KBM-7 (cell line): Measurements from ENCODE around the gene SST.

Experiments
- DNase-seq: peaks from one replicate; pipeline ENCODE4 v3.0.0-alpha.2; 2015
- in situ Hi-C: fragments of 300-500 bp; cut with MboI; formaldehyde crosslinking; loops from 2 replicates; pipeline ENCODE4 v1.14.3; 2020; ENCODE audit warnings: low sequenced_read_pairs, low pct_unique_long_range_greater_than_20kb, mixed read lengths

SST gene

GRCh38 chr3:187669675-187670504 lies at the start of gene SST:
Gene SST (minus strand): TSS chr3:187670394. CDS start chr3:187670291, 103 bp downstream.
- in situ Hi-C loops, result loop anchor here (10.0 kb wide), 1 partner anchor 345 kb away; no protein-coding TSS in a partner anchor
- DNase-seq, result peak; percentile 34

GRCh38 chr3:187719628-187720336 lies 49.6 kb upstream of the SST start:
- no peak for DNase-seq
- in situ Hi-C loops, result no loop called here

GRCh38 chr3:187718802-187719201 lies 48.6 kb upstream of the SST start:
- in situ Hi-C loops, result no loop called here
- DNase-seq, result no peak

GRCh38 chr3:187717572-187717971 lies 47.4 kb upstream of the SST start:
- no peak for DNase-seq
- in situ Hi-C loops, result no loop called here

- in situ Hi-C loops, result no loop called here
- DNase-seq, result peak; percentile 81
Observed at GRCh38 chr3:187714404-187714979, 44.3 kb upstream of the SST start.

- peak; percentile 35 for DNase-seq
- in situ Hi-C loops, result no loop called here
Observed at GRCh38 chr3:187713504-187713903, 43.3 kb upstream of the SST start.

- no peak for DNase-seq
- in situ Hi-C loops, result no loop called here
Observed at GRCh38 chr3:187709155-187709554, 39.0 kb upstream of the SST start.

GRCh38 chr3:187708696-187709095 lies 38.5 kb upstream of the SST start:
- in situ Hi-C loops, result no loop called here
- DNase-seq, result no peak

- no peak for DNase-seq
Observed at GRCh38 chr3:187706971-187707370, 36.8 kb upstream of the SST start.

GRCh38 chr3:187705164-187705563 lies 35.0 kb upstream of the SST start:
- in situ Hi-C loops, result no loop called here
- DNase-seq, result no peak

More at GRCh38 chr3:187706971-187707370, 36.8 kb upstream of the SST start:
- in situ Hi-C loops, result no loop called here

- DNase-seq, result no peak
- in situ Hi-C loops, result no loop called here
Observed at GRCh38 chr3:187702507-187703033, 32.4 kb upstream of the SST start, which contains the start of gene RTP2. Gene RTP2 (minus strand): TSS chr3:187702557. CDS start chr3:187702128, 429 bp downstream.

GRCh38 chr3:187700249-187700648 lies 30.1 kb upstream of the SST start:
- no peak for DNase-seq
- in situ Hi-C loops, result no loop called here

GRCh38 chr3:187698499-187699399 lies 28.6 kb upstream of the SST start:
- in situ Hi-C loops, result loop anchor here (10.0 to 25.0 kb wide), 2 partner anchors 384 to 486 kb away; no protein-coding TSS in a partner anchor
- DNase-seq, result no peak

GRCh38 chr3:187696021-187696420 lies 25.8 kb upstream of the SST start:
- no peak for DNase-seq
- in situ Hi-C loops, result loop anchor here (10.0 to 25.0 kb wide), 2 partner anchors 381 to 484 kb away; no protein-coding TSS in a partner anchor

GRCh38 chr3:187695449-187695848 lies 25.3 kb upstream of the SST start:
- in situ Hi-C loops, result loop anchor here (10.0 to 25.0 kb wide), 2 partner anchors 381 to 483 kb away; no protein-coding TSS in a partner anchor
- DNase-seq, result no peak

GRCh38 chr3:187694801-187695200 lies 24.6 kb upstream of the SST start:
- no peak for DNase-seq
- in situ Hi-C loops, result loop anchor here (10.0 to 25.0 kb wide), 2 partner anchors 380 to 482 kb away; no protein-coding TSS in a partner anchor

- in situ Hi-C loops, result loop anchor here (10.0 to 25.0 kb wide), 2 partner anchors 379 to 481 kb away; no protein-coding TSS in a partner anchor
- DNase-seq, result no peak
Observed at GRCh38 chr3:187693431-187693830, 23.2 kb upstream of the SST start.

- DNase-seq, result no peak
- in situ Hi-C loops, result loop anchor here (10.0 to 25.0 kb wide), 2 partner anchors 375 to 478 kb away; no protein-coding TSS in a partner anchor
Observed at GRCh38 chr3:187689984-187690383, 19.8 kb upstream of the SST start.
